Measurements from ENCODE around the gene ASCC1. TPM values are rescaled to one million over a fixed set of nuclear protein-coding genes. Genes with fewer than 3 reads are reported as not detected.

The ASCC1 gene
- total RNA-seq, 4 donors from 2014 or later = 13.4 to 34.0 (median 20.5) TPM

- H3K4me3 ChIP-seq = no peak overlapping the region
- peaks cover 0 to 6% (median 0%) of the 10 kb centered on the region in 4 donors for H3K36me3 ChIP-seq
- DNase-seq = peak; percentile 81
- no peak for TF ChIP-seq POLR2A (IDR thresholded peaks at IDR 0.05)
- no peak for TF ChIP-seq EP300 (IDR thresholded peaks at IDR 0.05; ENCODE audit: low read depth)
- TF ChIP-seq CTCF (IDR thresholded peaks at IDR 0.05) = no peak
- peak in 1 of 3 donors; percentile 10 for TF ChIP-seq POLR2AphosphoS5 (IDR thresholded peaks at IDR 0.05)
- in situ Hi-C loops (cut with MboI; ENCODE audit: low pct_ligation_motif_present in 1 of 4, low pct_unique_long_range_greater_than_20kb in 1 of 4, low sequenced_read_pairs in 3 of 4) (no loop called here), intact Hi-C loops (cut with DNase I; ENCODE audit: low total_unique reads) (no loop called here)
- H3K27ac ChIP-seq = peak overlapping the region; percentile 58 to 72 (median 64)
- no peaks in the 10 kb centered on the region for H3K27me3 ChIP-seq
- H3K4me1 ChIP-seq = peaks cover 0 to 25% (median 2%) of the 10 kb centered on the region in 4 donors
- WGBS, 2 donors (ENCODE audit: low coverage in 1 of 2) = 51 to 67% methylated on average over 1 to 4 of the region's 4 CpGs
- H3K9me3 ChIP-seq = no peaks in the 10 kb centered on the region
Observed at GRCh38 chr10:72170263-72170662, 45.8 kb downstream of the ASCC1 start.

- 95 to 100% methylated on average over 3 of the region's 3 CpGs for WGBS, 2 donors (ENCODE audit: low coverage in 1 of 2)
- no peak for TF ChIP-seq EP300 (IDR thresholded peaks at IDR 0.05; ENCODE audit: low read depth)
- no peak for TF ChIP-seq POLR2AphosphoS5 (IDR thresholded peaks at IDR 0.05)
- no peak for TF ChIP-seq POLR2A (IDR thresholded peaks at IDR 0.05)
- no peak for TF ChIP-seq CTCF (IDR thresholded peaks at IDR 0.05)
- H3K4me3 ChIP-seq = no peak overlapping the region
- DNase-seq = no peak
- H3K4me1 ChIP-seq = peaks cover 0 to 15% (median 2%) of the 10 kb centered on the region in 4 donors
- peaks cover 0 to 6% (median 0%) of the 10 kb centered on the region in 4 donors for H3K36me3 ChIP-seq
- no peaks in the 10 kb centered on the region for H3K9me3 ChIP-seq
- H3K27ac ChIP-seq = no peak overlapping the region
- no peaks in the 10 kb centered on the region for H3K27me3 ChIP-seq
- in situ Hi-C loops (cut with MboI; ENCODE audit: low pct_ligation_motif_present in 1 of 4, low pct_unique_long_range_greater_than_20kb in 1 of 4, low sequenced_read_pairs in 3 of 4) = no loop called here
- intact Hi-C loops (cut with DNase I; ENCODE audit: low total_unique reads) = no loop called here
Observed at GRCh38 chr10:72167118-72167517, 49.0 kb downstream of the ASCC1 start.

DNA sequence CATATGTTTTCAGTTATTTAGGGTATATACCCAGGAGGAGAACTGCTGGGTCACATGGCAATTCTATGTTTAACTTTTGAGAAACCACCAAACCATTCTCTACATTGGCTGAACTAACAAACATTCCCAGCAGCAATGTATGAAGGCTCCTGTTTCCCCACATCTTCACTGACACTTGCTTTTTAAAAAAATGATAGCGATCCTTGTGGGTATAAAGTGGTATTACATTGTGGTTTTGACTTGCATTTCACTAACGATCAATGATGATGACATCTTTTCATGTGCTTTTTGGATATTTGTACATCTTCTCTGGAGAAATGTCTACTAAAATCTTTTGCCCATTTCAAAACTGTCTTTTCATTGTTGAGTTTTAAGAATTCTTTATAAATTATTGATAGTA lies 51.5 kb downstream of the ASCC1 start:
- Histone ChIP-seq H3K9me3 (no peaks in the 10 kb centered on the region), H3K4me1 (no peaks in the 10 kb centered on the region), H3K27ac (no peak overlapping the region), H3K27me3 (no peaks in the 10 kb centered on the region), H3K36me3 (peaks cover 0 to 14% (median 2%) of the 10 kb centered on the region in 4 donors), H3K4me3 (no peak overlapping the region)
- 71 to 75% methylated on average over 2 of the region's 2 CpGs for WGBS, 2 donors (ENCODE audit: low coverage in 1 of 2)
- in situ Hi-C loops (cut with MboI; ENCODE audit: low pct_ligation_motif_present in 1 of 4, low pct_unique_long_range_greater_than_20kb in 1 of 4, low sequenced_read_pairs in 3 of 4) = no loop called here
- no peak for TF ChIP-seq POLR2A (IDR thresholded peaks at IDR 0.05)
- TF ChIP-seq CTCF (IDR thresholded peaks at IDR 0.05) = peak in 2 of 5 experiments; percentile 9 to 16
- TF ChIP-seq EP300 (IDR thresholded peaks at IDR 0.05; ENCODE audit: low read depth) = no peak
- no peak for TF ChIP-seq POLR2AphosphoS5 (IDR thresholded peaks at IDR 0.05)
- intact Hi-C loops (cut with DNase I; ENCODE audit: low total_unique reads) = no loop called here
- DNase-seq = no peak

DNA sequence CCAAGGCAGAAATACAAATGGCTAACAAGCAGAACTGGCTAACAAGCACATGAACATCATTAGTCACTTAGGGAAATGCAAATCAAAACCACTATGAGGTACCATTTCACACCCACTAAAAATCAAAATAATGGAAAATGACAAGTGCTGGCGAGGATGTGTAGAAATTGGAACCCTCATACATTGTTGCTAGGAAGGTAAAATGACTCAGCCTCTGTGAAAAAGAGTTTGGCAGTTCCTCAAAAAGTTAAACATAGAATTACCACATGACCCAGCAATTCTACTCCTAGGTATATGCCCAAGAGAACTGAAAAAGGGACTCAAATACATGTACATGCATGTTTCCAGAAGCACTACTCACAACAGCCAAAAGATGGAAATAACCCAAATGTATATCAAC lies 53.1 kb downstream of the ASCC1 start:
- H3K4me3 ChIP-seq = no peak overlapping the region
- no peaks in the 10 kb centered on the region for H3K9me3 ChIP-seq
- no peaks in the 10 kb centered on the region for H3K4me1 ChIP-seq
- no peaks in the 10 kb centered on the region for H3K27me3 ChIP-seq
- H3K36me3 ChIP-seq = peaks cover 0 to 13% (median 2%) of the 10 kb centered on the region in 4 donors
- H3K27ac ChIP-seq = no peak overlapping the region
- 78 to 88% methylated on average over 1 of the region's 1 CpG for WGBS, 2 donors (ENCODE audit: low coverage in 1 of 2)
- in situ Hi-C loops (cut with MboI; ENCODE audit: low pct_ligation_motif_present in 1 of 4, low pct_unique_long_range_greater_than_20kb in 1 of 4, low sequenced_read_pairs in 3 of 4) (no loop called here), intact Hi-C loops (cut with DNase I; ENCODE audit: low total_unique reads) (no loop called here)
- no peak for DNase-seq
- no peak for TF ChIP-seq POLR2A (IDR thresholded peaks at IDR 0.05)
- no peak for TF ChIP-seq POLR2AphosphoS5 (IDR thresholded peaks at IDR 0.05)
- TF ChIP-seq CTCF (IDR thresholded peaks at IDR 0.05) = no peak
- no peak for TF ChIP-seq EP300 (IDR thresholded peaks at IDR 0.05; ENCODE audit: low read depth)
